WERI-Rb-1 (cell line): ENCODE measurements around the gene SUSD6.
A peak's percentile ranks its signal among the peaks of the same experiment; 100 is the strongest.

Experiments used
- DNase-seq: peaks from one replicate; pipeline ENCODE4 v3.0.0-alpha.2; 2020
- H3K27ac ChIP-seq: fragments of 250-450 bp; sonication (Bioruptor Pico); 2 replicates; pipeline ENCODE4 v1.5.1; 2020; ENCODE audit warnings: mild to moderate bottlenecking, moderate library complexity
- H3K27me3 ChIP-seq: fragments of 250-450 bp; sonication (Bioruptor Pico); 2 replicates; pipeline ENCODE4 v1.5.1; 2021; ENCODE audit warnings: mild to moderate bottlenecking, low read depth, moderate library complexity; ENCODE audit not compliant: insufficient read depth, severe bottlenecking
- H3K36me3 ChIP-seq: fragments of 250-450 bp; sonication (Bioruptor Pico); 2 replicates; pipeline ENCODE4 v1.5.1; 2020; ENCODE audit warnings: mild to moderate bottlenecking, moderate library complexity
- H3K4me3 ChIP-seq: 2 replicates; pipeline ENCODE4 v1.5.1; 2011; ENCODE audit warnings: low read depth, mild to moderate bottlenecking, control low read depth, low read length
- H3K9me3 ChIP-seq: fragments of 250-450 bp; sonication (Bioruptor Pico); 2 replicates; pipeline ENCODE4 v1.5.1; 2021; ENCODE audit warnings: mild to moderate bottlenecking, moderate library complexity; ENCODE audit not compliant: severe bottlenecking
- CTCF ChIP-seq: IDR thresholded peaks from 2 replicates; pipeline ENCODE4 v1.5.1; 2011; ENCODE audit warnings: low read depth, mild to moderate bottlenecking, control low read depth, inconsistent platforms, low read length

The SUSD6 gene

GRCh38 chr14:69571449-69572029, 39.9 kb upstream of the SUSD6 start:
- no peak overlapping the region for H3K4me3 ChIP-seq
- peaks cover 3% of the 10 kb centered on the region; the same call in 1 of the 2 replicates for H3K36me3 ChIP-seq
- DNase-seq: no peak
- TF ChIP-seq CTCF: no peak
- H3K9me3 ChIP-seq: peaks cover 2% of the 10 kb centered on the region
- H3K27me3 ChIP-seq: no peaks in the 10 kb centered on the region
- no peak overlapping the region for H3K27ac ChIP-seq

- no peak overlapping the region for H3K27ac ChIP-seq
Observed at GRCh38 chr14:69572030-69572840, 39.2 kb upstream of the SUSD6 start.

GRCh38 chr14:69572841-69573135, 38.6 kb upstream of the SUSD6 start:
- Histone ChIP-seq H3K9me3 (peaks cover 2% of the 10 kb centered on the region), H3K36me3 (peaks cover 3% of the 10 kb centered on the region; the same call in 1 of the 2 replicates), H3K4me3 (no peak overlapping the region), H3K27me3 (no peaks in the 10 kb centered on the region), H3K27ac (no peak overlapping the region)
- DNase-seq: no peak
- TF ChIP-seq CTCF: no peak

More at GRCh38 chr14:69572030-69572840, 39.2 kb upstream of the SUSD6 start:
- Histone ChIP-seq H3K27me3 (no peaks in the 10 kb centered on the region), H3K36me3 (peaks cover 3% of the 10 kb centered on the region; the same call in 1 of the 2 replicates), H3K9me3 (peaks cover 2% of the 10 kb centered on the region), H3K4me3 (no peak overlapping the region)
- no peak for TF ChIP-seq CTCF
- no peak for DNase-seq

- Histone ChIP-seq H3K27ac (peak overlapping the region; percentile 72), H3K36me3 (peaks cover 3% of the 10 kb centered on the region; the same call in 1 of the 2 replicates), H3K4me3 (peak overlapping the region; percentile 59), H3K27me3 (no peaks in the 10 kb centered on the region), H3K9me3 (peaks cover 2% of the 10 kb centered on the region)
- DNase-seq: no peak
- TF ChIP-seq CTCF: no peak
Observed at GRCh38 chr14:69573205-69573830, 38.1 kb upstream of the SUSD6 start.

- Histone ChIP-seq H3K36me3 (peaks cover 3% of the 10 kb centered on the region; the same call in 1 of the 2 replicates), H3K27me3 (no peaks in the 10 kb centered on the region), H3K9me3 (peaks cover 2% of the 10 kb centered on the region), H3K4me3 (peak overlapping the region; percentile 59), H3K27ac (peak overlapping the region; percentile 72)
- DNase-seq: peak; percentile 86
- TF ChIP-seq CTCF: no peak
Observed at GRCh38 chr14:69573831-69574262, 37.5 kb upstream of the SUSD6 start.
